Non-pigmented ciliary epithelial cell (primary cell): Measurements from ENCODE around the gene PTH1R.

Source experiments
- DNase-seq: peaks from one replicate; pipeline ENCODE4 v3.0.0-alpha.2; 2010; ENCODE audit warnings: low read depth

Gene PTH1R

GRCh38 chr3:46883054-46883829 is 5.7 kb downstream of the PTH1R start:
- no peak for DNase-seq

- DNase-seq = no peak
These were observed 6.3 kb downstream of the PTH1R start for GRCh38 chr3:46883830-46884185.

GRCh38 chr3:46884427-46884826 is 6.9 kb downstream of the PTH1R start:
- DNase-seq = no peak

GRCh38 chr3:46884929-46885328 is 7.4 kb downstream of the PTH1R start:
- DNase-seq = no peak

GRCh38 chr3:46885612-46886011 is 8.1 kb downstream of the PTH1R start:
- no peak for DNase-seq

GRCh38 chr3:46887980-46888494 is 10.5 kb downstream of the PTH1R start:
- no peak for DNase-seq

- no peak for DNase-seq
These were observed 11.2 kb downstream of the PTH1R start for GRCh38 chr3:46888705-46889104.

- DNase-seq = no peak
These were observed 12.0 kb downstream of the PTH1R start for GRCh38 chr3:46889381-46890110.

- no peak for DNase-seq
These were observed 12.6 kb downstream of the PTH1R start for GRCh38 chr3:46890132-46890531.

- DNase-seq = no peak
These were observed 13.6 kb downstream of the PTH1R start for GRCh38 chr3:46891132-46891531.

- DNase-seq = no peak
These were observed 15.0 kb downstream of the PTH1R start for GRCh38 chr3:46892285-46893145.

- no peak for DNase-seq
These were observed 15.7 kb downstream of the PTH1R start for GRCh38 chr3:46893146-46893748.

- DNase-seq = no peak
These were observed 16.2 kb downstream of the PTH1R start for GRCh38 chr3:46893763-46894162.

GRCh38 chr3:46894256-46894655 is 16.7 kb downstream of the PTH1R start:
- DNase-seq = no peak

- no peak for DNase-seq
These were observed 17.7 kb downstream of the PTH1R start for GRCh38 chr3:46895204-46895660.

- DNase-seq = no peak
These were observed 18.2 kb downstream of the PTH1R start for GRCh38 chr3:46895761-46896160.

- no peak for DNase-seq
These were observed 18.9 kb downstream of the PTH1R start for GRCh38 chr3:46896386-46896785.

- no peak for DNase-seq
These were observed 19.5 kb downstream of the PTH1R start for GRCh38 chr3:46897031-46897430.

- DNase-seq = no peak
These were observed 20.4 kb downstream of the PTH1R start for GRCh38 chr3:46897829-46898320.

GRCh38 chr3:46898321-46899150 is 21.0 kb downstream of the PTH1R start:
- no peak for DNase-seq
